Kidney tubule cell (primary cell): ENCODE results near the gene FOXE1.

Experiments used
- DNase-seq: peaks from one replicate; pipeline ENCODE4 v3.0.0-alpha.2; 2018; ENCODE audit warnings: low spot score

FOXE1 gene

DNA sequence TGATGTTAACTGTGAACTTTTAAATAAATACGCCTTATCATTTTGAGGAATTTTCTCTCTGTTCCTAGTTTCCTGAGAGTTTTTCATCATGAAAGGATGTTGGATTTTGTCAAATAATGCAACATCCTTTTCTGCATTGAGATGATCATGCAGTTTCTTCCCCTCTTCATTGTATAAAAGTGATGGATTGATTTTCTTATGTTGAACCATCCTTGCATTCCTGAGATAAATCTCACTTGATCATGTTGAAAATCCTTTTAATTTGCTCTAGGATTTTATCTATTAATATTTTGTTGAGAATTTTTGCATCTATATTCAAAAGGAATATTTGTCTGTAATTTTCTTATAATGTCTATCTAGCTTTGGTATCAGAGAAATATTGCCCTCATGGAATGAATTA, 13.3 kb downstream of the FOXE1 start:
- DNase-seq, result no peak

DNA sequence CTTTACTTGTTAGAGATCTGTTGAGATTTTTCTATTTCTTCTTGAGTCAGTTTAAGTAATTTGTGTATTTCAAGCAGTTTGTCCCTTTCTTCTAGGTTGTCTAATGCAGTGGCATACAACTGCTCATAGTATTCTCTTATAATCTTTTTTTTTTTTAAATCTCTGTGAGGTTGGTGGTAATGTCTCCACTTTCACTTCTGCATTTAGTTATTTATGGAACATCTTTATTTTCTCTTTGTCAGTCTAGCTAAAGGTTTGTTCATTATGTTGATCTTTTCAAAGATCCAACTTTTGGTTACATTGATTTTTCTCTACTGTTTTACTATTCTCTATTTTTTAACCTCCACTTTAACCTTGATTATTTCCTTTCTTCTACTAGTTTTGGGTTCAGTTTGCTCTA, 13.8 kb downstream of the FOXE1 start:
- no peak for DNase-seq

DNA sequence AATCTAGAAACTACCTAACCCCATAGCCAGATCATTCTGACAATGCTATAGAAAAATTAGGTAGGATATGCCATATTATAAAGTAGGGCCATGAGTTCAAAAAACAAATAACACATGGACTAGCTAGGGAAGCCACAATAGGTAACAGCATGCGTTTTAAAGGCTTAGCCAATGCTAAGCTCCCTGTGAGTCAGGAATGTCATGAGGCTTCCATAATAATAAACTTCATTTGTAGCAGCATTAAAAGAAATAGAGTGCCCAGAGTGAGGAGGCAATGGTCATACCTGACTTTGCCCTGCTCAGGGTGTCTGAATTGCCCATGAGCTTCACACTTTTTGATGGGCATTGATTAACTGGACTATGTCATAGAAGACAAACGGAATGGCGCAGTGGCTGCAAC, 15.8 kb downstream of the FOXE1 start:
- DNase-seq, result no peak

DNA sequence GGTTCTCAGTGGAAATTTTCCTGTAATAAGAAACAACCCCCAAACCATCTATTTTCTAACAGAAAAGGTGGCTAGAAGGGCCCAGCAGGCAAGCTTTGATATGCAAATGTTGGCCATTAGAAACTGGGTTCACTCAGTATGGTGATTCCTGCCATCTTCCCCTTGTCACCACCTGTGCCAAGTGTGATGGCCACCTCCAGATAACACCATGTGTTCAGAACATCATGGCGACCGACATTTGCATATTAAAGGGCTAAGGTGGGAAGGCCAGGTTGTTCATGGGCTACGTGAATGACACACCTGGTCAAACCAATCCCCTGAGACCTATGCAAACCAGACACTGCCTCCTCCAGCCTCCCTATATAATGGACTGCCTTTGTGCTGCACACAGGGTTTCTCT, 20.4 kb downstream of the FOXE1 start:
- no peak for DNase-seq

DNA sequence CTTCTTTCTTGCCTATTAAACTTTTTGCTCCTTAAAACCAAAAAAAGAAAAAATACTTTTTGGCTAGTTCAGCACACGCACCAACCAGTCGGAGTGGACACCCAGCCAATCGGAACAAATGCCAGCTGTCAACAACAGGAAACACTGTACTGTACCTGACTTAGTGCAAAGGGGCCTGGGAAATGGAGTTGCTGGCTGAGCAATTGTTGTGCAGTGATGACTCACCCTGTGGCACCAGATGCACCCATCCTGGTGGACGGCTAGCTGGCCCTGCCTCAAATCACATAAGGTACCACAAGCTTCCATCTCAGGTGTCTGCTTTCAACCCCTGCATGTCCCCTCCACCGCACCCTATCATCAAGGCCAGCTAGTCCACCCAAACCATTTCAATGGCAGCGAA, 20.9 kb downstream of the FOXE1 start:
- peak; percentile 84 for DNase-seq

DNA sequence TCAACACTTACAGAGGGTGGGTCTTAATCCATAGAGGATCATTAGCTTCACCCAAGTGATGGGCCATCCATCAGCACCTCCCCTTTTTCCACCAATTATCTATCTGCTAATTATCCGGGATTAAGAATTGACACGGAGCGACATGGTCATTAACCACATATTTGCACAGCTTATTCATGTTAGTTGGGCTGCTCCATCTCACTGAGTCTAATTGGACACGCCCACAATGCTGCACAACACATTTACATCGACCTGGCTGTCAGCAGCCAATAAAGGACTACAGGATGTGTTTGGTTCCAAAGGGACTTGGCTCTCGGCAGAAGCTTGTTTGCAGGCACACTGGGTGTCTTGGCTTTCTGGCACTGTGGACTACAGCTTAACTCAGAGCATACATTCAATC, 21.6 kb downstream of the FOXE1 start:
- DNase-seq, result peak; percentile 21

DNA sequence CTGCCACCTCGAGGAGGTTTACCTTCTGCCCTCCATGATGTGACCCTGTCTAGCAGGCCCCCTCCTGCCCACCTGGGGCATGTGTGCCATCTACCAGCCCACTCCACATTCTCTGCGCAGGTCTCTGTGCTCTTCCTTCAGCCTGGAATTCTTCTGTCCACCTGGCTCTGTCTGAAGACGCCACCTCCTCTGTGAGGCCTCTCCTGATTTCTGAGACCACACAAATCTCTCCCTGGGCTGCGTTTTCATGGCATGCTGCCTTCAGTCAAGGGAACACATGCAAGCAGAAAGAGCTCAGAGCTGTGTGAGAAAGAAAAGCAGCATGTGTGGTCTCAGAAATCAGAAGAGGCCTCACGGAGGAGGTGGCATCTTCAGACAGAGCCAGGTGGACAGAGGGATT, 22.1 kb downstream of the FOXE1 start:
- no peak for DNase-seq

DNA sequence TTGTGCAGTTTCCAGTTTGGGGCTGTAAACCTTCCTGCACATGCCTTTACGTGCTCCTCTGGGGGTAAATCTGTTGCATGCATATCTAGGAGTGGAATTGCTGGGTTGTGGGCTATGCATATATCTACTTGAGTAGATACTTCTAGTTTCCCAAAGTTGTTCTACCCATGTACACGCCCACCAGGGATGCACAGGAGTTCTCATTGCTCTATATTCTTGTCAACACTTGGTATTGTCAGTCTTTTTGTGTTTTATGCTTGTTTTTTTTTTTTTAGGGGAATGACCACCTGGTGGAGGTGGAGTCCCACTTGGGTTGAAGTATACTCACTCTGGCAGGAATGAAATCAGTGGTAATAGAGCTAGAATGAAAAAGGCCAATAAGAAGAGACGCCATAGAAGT, 23.0 kb downstream of the FOXE1 start:
- DNase-seq, result no peak

DNA sequence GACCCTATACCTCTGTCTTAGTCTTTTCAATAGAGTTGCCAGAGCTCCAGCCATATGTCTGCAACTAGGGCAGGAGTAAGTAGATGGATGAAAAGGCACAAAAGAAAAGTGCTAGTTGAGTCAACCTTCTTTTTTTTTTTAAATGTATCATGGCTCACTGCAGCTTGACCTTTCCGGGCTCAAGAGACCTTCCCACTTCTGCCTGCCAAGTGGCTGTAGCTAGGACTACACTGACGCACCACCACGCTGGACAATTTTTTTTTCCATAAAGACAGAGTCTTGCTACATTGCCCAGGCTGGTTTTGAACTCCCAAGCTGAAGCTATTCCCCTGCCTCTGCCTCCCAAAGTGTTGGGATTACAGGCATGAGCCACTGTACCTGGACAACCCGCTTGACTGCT, 27.3 kb downstream of the FOXE1 start:
- peak; percentile 73 for DNase-seq

DNA sequence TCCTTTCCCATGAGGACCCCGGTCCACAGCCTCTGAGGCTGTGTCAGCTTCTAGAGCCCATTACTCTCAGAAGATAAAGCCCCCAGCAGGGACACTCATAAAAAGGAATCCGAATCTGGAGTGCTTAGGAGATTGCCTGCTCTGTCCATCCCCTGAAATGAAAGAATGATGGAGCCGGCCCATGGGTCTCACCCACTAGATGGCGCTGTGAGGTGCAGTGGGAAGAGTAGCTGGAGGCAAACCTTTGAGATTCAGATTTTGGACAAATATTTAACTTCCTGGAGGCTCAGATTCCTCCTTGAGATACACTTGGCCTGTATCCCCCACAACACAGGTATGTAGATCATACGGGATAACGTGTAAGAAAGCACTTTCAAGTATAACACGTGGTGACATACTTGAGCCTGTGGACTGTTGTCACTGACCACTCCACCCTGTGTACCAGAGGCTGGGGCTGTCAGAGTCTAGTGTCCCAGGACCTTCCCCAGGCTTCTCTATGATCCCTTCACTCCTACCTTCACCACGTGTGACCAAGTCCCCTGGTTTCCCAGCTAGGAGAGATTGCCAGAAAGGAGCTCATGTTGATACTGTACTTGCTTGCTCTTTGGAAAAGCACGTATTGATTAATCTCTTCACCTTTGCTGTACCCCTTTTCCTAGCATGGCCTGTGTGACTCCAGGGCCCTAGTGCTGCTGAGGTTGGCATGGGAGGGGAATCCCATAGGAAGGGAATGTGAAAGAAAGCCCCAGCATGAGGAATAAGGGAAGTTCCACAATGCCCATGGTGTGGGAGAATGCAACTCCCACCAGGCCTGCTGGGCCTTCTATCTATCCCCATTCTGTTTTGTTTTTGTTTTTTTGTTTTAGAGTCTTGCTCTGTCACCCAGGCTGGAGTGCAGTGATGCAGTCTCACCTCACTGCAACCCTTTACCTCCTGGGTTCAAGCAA, 37.2 kb downstream of the FOXE1 start:
- DNase-seq, result peak; percentile 20

DNA sequence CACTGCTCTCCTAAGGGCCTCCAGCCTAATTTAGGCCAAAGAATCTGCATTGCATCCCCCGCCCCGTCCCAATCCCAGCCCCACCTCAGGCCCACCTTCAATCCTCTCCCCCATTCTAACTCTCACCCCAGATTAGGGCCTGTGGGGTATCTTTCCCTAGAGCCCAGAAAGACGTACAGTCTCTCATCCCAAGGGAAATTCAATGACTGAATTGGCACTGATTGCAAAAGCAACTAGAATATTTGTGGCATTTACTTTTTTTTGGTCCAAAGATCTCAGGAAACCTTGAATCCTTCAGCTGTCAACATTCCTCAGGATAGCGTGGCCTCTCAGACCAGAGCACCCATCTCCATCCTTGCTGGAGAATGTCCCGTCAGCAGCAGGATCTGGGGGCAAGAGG, 38.7 kb downstream of the FOXE1 start:
- DNase-seq, result no peak

DNA sequence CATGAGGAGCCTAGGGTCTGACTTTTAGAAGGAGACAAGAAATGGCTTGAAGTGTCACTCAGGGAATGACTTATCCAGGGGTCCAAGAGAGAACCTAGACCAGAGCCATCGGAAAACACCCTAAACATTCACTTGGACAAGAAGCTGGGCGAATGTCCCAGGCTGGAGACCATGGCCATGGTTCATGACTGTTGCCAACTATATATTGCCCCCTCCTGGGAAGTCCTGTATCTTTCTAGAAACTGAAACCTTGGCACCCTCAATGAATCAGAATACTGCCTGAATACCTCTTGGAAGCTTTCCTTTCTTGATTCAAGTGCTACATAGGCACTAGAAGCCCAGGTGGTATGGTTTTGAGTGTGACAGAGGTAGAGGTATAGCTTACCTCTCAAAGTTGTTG, 39.4 kb downstream of the FOXE1 start:
- no peak for DNase-seq

DNA sequence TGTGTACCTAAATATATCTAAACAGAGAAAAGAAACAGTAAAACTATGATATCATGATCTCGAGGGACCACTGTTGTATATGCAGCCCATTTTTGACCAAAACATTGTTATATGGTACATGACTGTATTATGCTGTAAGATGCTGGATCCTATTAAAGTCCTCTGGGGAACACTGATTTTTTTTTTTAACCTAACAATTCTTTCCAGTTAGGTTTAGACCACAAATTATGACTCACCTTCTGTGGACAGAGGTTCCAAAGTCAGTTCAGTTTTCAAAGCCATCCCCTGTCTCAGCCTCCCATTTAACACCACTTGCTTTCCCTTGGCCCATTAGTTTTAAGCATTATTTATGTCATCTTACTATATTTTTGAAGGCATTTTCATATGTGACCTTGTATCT, 42.2 kb downstream of the FOXE1 start:
- no peak for DNase-seq

DNA sequence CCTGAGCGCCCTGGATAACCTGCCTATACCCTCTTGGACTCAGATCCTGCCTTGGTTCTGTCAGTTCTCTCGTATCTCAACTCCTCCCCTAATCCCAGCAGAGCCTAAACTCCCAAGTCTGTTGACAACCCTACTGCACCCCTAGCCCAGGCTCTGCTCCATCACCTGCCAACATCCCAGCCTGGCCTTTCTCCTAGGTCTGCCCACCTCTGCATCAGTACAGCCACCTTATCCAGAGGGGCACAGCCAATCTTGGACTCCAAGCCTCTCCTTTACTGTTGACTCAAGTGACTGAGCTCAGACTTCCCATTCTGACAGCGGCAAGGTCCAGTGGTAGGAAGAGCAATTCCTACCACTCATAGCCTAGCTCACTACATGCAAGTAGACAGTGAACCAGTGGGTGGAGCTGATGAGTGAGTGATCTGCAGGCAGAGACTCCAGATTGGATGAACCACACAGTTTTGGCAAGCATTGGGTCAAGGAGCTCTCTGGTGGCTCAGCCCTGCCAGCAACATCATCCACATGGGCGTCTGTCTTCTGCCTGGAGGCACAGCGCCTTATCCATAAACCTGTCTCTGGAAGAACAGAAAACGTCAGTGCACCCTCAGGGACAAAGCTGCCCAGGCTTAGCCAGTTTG, 42.8 kb downstream of the FOXE1 start:
- DNase-seq, result peak; percentile 27

DNA sequence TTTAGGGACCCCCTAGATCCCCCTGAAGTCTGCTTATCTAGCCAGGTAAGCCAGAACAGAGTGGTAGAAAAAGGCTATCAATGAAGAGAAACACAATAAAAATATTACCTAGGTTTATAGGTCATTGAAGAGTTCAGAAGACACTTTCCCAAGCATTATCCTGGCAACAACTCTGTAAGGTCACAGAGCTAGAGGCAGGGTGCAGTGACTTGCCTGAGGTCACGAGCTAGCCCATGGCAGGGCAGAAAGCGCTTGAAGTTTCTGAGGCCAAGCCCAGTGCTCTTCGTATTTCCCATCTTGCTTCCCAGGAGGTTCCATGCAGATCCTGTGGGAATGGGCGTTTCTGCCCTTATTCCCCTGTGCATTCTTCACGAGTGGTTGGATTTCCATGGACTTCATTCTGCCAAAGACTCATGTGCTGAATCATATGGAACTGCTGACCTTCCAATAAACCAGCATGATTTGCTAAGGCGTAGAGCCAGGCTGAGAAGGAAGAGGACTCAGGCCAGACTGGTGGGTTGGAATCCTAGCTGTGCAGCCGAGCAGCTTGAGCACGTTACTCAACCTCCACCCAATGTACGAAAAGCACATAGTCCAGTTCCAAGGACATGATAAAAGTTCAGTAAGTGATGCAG, 47.2 kb downstream of the FOXE1 start:
- peak; percentile 39 for DNase-seq

DNA sequence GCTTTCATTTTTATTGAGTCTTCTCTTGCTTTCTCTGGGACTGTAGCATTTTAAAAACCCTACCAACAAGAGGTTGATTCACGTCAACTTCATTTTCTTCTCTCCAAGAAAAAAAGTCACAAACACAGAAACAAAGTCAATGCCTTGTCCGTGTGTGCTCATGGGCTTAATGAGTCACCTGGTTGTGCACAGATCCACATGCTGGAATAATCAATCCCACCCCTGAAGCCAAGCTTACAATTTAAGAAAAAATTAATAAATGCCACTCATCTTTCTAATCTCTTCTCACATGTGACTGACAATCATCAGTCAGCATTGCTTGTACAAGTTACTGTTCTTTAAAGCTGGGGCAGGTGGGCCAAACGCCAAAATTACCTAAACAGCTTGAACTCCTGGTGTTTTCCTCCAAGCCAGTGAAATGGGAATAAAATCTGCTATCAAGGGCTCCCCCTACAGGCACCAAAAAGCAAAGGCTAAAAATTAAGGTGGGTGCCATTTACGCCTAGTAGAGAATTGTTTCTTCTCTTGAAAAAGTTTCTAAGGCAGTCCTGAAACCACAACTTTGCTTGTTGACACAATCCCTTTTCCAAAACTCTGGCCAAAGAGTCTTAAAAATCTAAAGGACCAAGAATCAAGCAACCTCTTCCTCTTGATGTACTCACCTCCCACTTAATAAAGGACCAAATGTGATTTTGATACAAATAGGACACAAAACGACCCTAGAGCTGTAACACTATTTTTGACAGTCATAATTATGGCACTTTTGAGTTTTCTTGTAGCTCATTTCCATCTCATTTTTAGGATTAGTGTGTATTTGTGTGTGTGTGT, 47.9 kb downstream of the FOXE1 start:
- peak; percentile 74 for DNase-seq

DNA sequence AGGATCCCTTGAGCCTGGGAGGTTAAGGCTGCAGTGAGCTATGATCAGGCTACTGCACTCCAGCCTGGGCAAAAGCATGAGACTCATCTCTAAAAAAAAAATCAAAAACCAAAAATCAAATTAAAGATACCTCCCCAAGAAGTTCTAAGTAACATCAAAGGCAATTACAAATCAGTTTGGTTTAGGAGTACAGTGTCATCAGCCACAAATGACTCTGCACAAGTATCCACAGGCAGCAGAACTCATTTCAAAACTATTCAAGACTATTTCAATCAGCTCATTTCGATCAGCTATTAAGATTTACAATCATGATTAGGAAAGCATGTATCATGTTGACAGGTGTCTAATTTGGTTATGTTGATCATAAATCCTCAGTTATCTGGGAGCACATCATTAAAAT, 50.2 kb downstream of the FOXE1 start:
- DNase-seq, result no peak

DNA sequence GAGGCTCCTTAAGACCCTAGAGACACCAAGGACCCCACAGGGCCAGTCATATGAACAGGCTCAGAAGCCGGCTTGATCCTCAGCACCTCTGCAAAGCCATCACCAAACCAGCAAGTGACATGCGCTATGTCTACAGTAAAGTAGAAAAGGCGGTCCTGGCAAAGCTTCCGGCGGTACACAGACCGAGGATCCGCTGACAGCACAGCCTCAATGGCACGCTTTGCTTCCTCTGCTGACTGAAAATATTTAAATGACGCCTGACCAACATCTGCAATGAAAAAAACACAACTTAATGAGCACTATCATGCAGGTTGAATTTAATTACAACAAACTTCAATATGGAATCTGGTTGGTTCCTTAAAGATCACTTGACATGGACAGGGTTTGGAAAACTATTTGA, 51.7 kb downstream of the FOXE1 start:
- DNase-seq, result no peak

DNA sequence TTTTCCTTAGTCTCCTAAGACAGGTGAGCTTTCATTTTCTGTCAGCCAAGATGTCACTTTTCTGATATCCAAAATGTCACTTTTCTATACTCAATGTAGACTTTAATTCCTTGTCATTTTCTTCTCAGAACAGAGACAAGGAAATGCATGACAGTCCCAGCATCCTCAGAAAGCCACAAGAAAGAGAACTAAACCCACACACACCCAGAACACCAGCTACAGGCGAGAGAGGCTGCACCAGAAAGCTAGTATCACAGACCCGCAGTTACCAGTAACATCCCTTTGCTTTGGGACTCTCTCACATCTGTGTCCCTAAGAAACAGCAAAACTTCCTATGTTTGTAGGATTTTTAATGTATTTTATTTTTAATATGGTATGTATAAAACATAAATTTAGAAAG, 52.2 kb downstream of the FOXE1 start:
- no peak for DNase-seq
